WTC11 (cell line): Measurements from ENCODE around the gene RNPEPL1.

ENCODE experiments used
- ATF2 ChIP-seq: sonication (generic); formaldehyde crosslinking; IDR thresholded peaks from 2 replicates; pipeline ENCODE4 v1.8.1; 2022; ENCODE audit warnings: low read depth, missing genetic modification reagents, borderline replicate concordance
- CREB1 ChIP-seq: sonication (generic); formaldehyde crosslinking; IDR thresholded peaks from 2 replicates; pipeline ENCODE4 v1.8.0; 2023; ENCODE audit warnings: mild to moderate bottlenecking, missing genetic modification reagents
- CREM ChIP-seq: sonication (generic); formaldehyde crosslinking; IDR thresholded peaks from 2 replicates; pipeline ENCODE4 v1.8.1; 2022; ENCODE audit warnings: mild to moderate bottlenecking, missing genetic modification reagents, moderate library complexity
- KAT7 ChIP-seq: sonication (generic); formaldehyde crosslinking; IDR thresholded peaks from 2 replicates; pipeline ENCODE4 v1.8.1; 2023; ENCODE audit warnings: missing genetic modification reagents, mild to moderate bottlenecking, borderline replicate concordance
- TF ChIP-seq, protein P1 (sequence below): fragments of 200-600 bp; IDR thresholded peaks from 2 replicates; pipeline ENCODE4 v1.8.0; 2022; ENCODE audit warnings: antibody characterized with exemption

- TF ChIP-seq, protein P1, sequence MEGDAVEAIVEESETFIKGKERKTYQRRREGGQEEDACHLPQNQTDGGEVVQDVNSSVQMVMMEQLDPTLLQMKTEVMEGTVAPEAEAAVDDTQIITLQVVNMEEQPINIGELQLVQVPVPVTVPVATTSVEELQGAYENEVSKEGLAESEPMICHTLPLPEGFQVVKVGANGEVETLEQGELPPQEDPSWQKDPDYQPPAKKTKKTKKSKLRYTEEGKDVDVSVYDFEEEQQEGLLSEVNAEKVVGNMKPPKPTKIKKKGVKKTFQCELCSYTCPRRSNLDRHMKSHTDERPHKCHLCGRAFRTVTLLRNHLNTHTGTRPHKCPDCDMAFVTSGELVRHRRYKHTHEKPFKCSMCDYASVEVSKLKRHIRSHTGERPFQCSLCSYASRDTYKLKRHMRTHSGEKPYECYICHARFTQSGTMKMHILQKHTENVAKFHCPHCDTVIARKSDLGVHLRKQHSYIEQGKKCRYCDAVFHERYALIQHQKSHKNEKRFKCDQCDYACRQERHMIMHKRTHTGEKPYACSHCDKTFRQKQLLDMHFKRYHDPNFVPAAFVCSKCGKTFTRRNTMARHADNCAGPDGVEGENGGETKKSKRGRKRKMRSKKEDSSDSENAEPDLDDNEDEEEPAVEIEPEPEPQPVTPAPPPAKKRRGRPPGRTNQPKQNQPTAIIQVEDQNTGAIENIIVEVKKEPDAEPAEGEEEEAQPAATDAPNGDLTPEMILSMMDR, result no peak
- TF ChIP-seq ATF2 (CRISPR knock-in tag), result no peak
- no peak for TF ChIP-seq CREM (CRISPR knock-in tag)
- TF ChIP-seq CREB1 (CRISPR knock-in tag), result no peak
- no peak for TF ChIP-seq KAT7
Measured at GRCh38 chr2:240614391-240614790, 46.1 kb downstream of the RNPEPL1 start.
